ENCODE measurements around the gene ANKH. TPM values are rescaled to one million over a fixed set of nuclear protein-coding genes. Genes with fewer than 3 reads are reported as not detected.

ANKH gene
- polyA plus RNA-seq, 1 donor (not counting 4 experiments of a cell fraction or from before 2014, with no cell fraction given) = 13.8 TPM

DNA sequence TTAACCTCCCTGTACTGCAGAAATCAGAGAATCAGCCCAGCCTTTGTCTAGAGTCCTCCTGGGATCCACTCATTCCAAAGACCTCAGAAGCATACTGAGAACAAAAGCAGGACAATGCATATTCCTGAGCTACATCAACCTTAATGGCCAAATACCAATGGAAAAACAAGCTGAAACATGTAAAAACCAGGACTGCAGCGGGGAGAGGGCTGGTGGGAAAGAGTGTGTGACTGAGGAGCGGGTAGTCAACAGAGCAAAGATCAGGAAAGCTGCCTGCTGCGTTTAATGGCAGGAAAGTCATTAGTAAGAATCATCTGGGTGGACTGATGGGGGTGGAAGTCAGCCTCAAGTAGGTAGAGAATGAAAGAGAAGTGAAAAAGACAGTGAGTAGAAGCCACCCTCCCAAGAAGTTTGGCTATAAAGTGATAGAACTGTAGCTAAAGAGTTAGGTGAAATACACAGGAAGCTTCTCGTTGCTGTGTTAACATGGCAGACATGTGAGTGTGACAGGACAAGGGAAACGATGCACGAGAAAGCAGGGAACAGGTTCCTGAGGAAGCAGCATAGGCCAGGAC is 119.0 kb downstream of the ANKH start:
- FAIRE-seq = no peak
- no peak overlapping the region for H2AFZ ChIP-seq (ENCODE audit: control insufficient read depth, low read length)
- no peak for DNase-seq (ENCODE audit: low read depth, low spot score)
- H3K36me3 ChIP-seq (ENCODE audit: control insufficient read depth in 2 of 2, extremely low read depth in 1 of 2, insufficient read depth in 2 of 2, low read length in 2 of 2) = no peaks in the 10 kb centered on the region
- no peak overlapping the region for H3K27ac ChIP-seq (ENCODE audit: control insufficient read depth, insufficient read depth, low read length)
- peaks cover 10% of the 10 kb centered on the region for H3K4me1 ChIP-seq (ENCODE audit: control insufficient read depth, extremely low read depth, insufficient read depth, low read length)
- H3K27me3 ChIP-seq (ENCODE audit: control insufficient read depth, extremely low read depth, insufficient read depth, low read length) = no peaks in the 10 kb centered on the region
- dilution Hi-C loops (cut with MboI; ENCODE audit: extremely low pct_ligation_motif_present, low sequenced_read_pairs) = no loop called here
- no peak overlapping the region for H3K4me2 ChIP-seq (ENCODE audit: control insufficient read depth, extremely low read depth, insufficient read depth, low read depth, low read length)
- no peak overlapping the region for H3K4me3 ChIP-seq (ENCODE audit: control insufficient read depth in 2 of 3, extremely low read depth in 1 of 3, insufficient read depth in 2 of 3, low read depth in 1 of 3, low read length in 3 of 3)
- TF ChIP-seq EZH2 (IDR thresholded peaks at IDR 0.05; ENCODE audit: low read length) = no peak
- TF ChIP-seq, protein P1, sequence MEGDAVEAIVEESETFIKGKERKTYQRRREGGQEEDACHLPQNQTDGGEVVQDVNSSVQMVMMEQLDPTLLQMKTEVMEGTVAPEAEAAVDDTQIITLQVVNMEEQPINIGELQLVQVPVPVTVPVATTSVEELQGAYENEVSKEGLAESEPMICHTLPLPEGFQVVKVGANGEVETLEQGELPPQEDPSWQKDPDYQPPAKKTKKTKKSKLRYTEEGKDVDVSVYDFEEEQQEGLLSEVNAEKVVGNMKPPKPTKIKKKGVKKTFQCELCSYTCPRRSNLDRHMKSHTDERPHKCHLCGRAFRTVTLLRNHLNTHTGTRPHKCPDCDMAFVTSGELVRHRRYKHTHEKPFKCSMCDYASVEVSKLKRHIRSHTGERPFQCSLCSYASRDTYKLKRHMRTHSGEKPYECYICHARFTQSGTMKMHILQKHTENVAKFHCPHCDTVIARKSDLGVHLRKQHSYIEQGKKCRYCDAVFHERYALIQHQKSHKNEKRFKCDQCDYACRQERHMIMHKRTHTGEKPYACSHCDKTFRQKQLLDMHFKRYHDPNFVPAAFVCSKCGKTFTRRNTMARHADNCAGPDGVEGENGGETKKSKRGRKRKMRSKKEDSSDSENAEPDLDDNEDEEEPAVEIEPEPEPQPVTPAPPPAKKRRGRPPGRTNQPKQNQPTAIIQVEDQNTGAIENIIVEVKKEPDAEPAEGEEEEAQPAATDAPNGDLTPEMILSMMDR (optimal IDR thresholded peaks at IDR 0.05 in 1 of 3, IDR thresholded peaks at IDR 0.05 in 1 of 3, conservative IDR thresholded peaks at IDR 0.05 in 1 of 3; ENCODE audit: extremely low read depth in 1 of 3, insufficient read depth in 2 of 3, low read length in 3 of 3) = no peak
- no peaks in the 10 kb centered on the region for H3K79me2 ChIP-seq (ENCODE audit: control insufficient read depth, insufficient read depth, low read length)
- no peaks in the 10 kb centered on the region for H3K9me3 ChIP-seq (ENCODE audit: control insufficient read depth, low read depth, low read length)
- H4K20me1 ChIP-seq (ENCODE audit: control insufficient read depth, extremely low read depth, insufficient read depth, low read length) = no peaks in the 10 kb centered on the region
- H3K9me1 ChIP-seq (ENCODE audit: control insufficient read depth, extremely low read depth, insufficient read depth, low read length) = no peaks in the 10 kb centered on the region
- H3K9ac ChIP-seq (ENCODE audit: control insufficient read depth, extremely low read depth, insufficient read depth, low read length) = no peak overlapping the region

DNA sequence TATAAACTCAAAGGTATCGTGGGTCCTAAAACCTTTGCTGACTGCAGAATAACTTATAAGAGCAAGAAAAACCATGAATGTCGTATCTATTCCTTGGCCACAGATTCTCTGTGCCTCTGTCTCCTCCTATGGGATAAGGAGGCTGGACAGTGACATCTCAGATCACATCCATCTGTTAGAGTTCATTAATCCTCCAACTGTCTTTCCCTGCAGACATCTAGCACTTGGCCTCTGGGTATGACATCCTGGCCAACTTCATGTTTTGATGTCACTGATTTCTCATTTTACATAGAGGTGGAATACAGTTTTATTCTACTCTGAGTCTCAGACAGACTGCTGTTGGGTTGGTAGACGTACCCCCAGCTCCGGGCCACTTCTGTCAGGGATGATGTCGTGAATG is 120.9 kb downstream of the ANKH start:
- H3K9me3 ChIP-seq (ENCODE audit: control insufficient read depth, low read depth, low read length) = no peaks in the 10 kb centered on the region

More for the DNA sequence above, 120.9 kb downstream of the ANKH start:
- no peaks in the 10 kb centered on the region for H3K36me3 ChIP-seq (ENCODE audit: control insufficient read depth in 2 of 2, extremely low read depth in 1 of 2, insufficient read depth in 2 of 2, low read length in 2 of 2)
- H3K9ac ChIP-seq (ENCODE audit: control insufficient read depth, extremely low read depth, insufficient read depth, low read length) = no peak overlapping the region
- H3K79me2 ChIP-seq (ENCODE audit: control insufficient read depth, insufficient read depth, low read length) = no peaks in the 10 kb centered on the region
- H3K27ac ChIP-seq (ENCODE audit: control insufficient read depth, insufficient read depth, low read length) = no peak overlapping the region
- DNase-seq (ENCODE audit: low read depth, low spot score) (no peak), FAIRE-seq (no peak)
- no peaks in the 10 kb centered on the region for H3K27me3 ChIP-seq (ENCODE audit: control insufficient read depth, extremely low read depth, insufficient read depth, low read length)
- H4K20me1 ChIP-seq (ENCODE audit: control insufficient read depth, extremely low read depth, insufficient read depth, low read length) = no peaks in the 10 kb centered on the region
- peaks cover 10% of the 10 kb centered on the region for H3K4me1 ChIP-seq (ENCODE audit: control insufficient read depth, extremely low read depth, insufficient read depth, low read length)
- TF ChIP-seq, protein P1 (optimal IDR thresholded peaks at IDR 0.05 in 1 of 3, IDR thresholded peaks at IDR 0.05 in 1 of 3, conservative IDR thresholded peaks at IDR 0.05 in 1 of 3; ENCODE audit: extremely low read depth in 1 of 3, insufficient read depth in 2 of 3, low read length in 3 of 3) = no peak
- TF ChIP-seq EZH2 (IDR thresholded peaks at IDR 0.05; ENCODE audit: low read length) = no peak
- H3K4me3 ChIP-seq (ENCODE audit: control insufficient read depth in 2 of 3, extremely low read depth in 1 of 3, insufficient read depth in 2 of 3, low read depth in 1 of 3, low read length in 3 of 3) = no peak overlapping the region
- no peaks in the 10 kb centered on the region for H3K9me1 ChIP-seq (ENCODE audit: control insufficient read depth, extremely low read depth, insufficient read depth, low read length)
- no peak overlapping the region for H3K4me2 ChIP-seq (ENCODE audit: control insufficient read depth, extremely low read depth, insufficient read depth, low read depth, low read length)
- dilution Hi-C loops (cut with MboI; ENCODE audit: extremely low pct_ligation_motif_present, low sequenced_read_pairs) = no loop called here
- H2AFZ ChIP-seq (ENCODE audit: control insufficient read depth, low read length) = no peak overlapping the region
